ENCODE measurements around the gene HRG.
"Not testable (repeated sequence)": the region's sequence is repeated elsewhere in the genome, so short reads cannot be mapped to it uniquely, and the experiment has no call there.

The HRG gene

GRCh38 chr3:186700267-186700666, 34.5 kb downstream of the HRG start:
- no peak for DNase-seq (ENCODE audit: low read depth)
- no peak for TF ChIP-seq CTCF (IDR thresholded peaks at IDR 0.05; ENCODE audit: control insufficient read depth, extremely low read depth, insufficient read depth)
- no peak overlapping the region for H3K4me3 ChIP-seq (ENCODE audit: low read depth, low read length)

- not testable (repeated sequence) for H3K4me3 ChIP-seq (ENCODE audit: low read depth, low read length); DNase-seq (ENCODE audit: low read depth)
Measured at GRCh38 chr3:186702451-186702850, 36.6 kb downstream of the HRG start.

GRCh38 chr3:186705882-186706780, 40.3 kb downstream of the HRG start:
- DNase-seq (ENCODE audit: low read depth), result no peak
- H3K4me3 ChIP-seq (ENCODE audit: low read depth, low read length), result no peak overlapping the region
- TF ChIP-seq CTCF (IDR thresholded peaks at IDR 0.05; ENCODE audit: control insufficient read depth, extremely low read depth, insufficient read depth), result no peak

GRCh38 chr3:186708983-186709679, 43.3 kb downstream of the HRG start:
- TF ChIP-seq CTCF (IDR thresholded peaks at IDR 0.05; ENCODE audit: control insufficient read depth, extremely low read depth, insufficient read depth), result no peak
- no peak for DNase-seq (ENCODE audit: low read depth)
- no peak overlapping the region for H3K4me3 ChIP-seq (ENCODE audit: low read depth, low read length)

- not testable (repeated sequence) for H3K4me3 ChIP-seq (ENCODE audit: low read depth, low read length); DNase-seq (ENCODE audit: low read depth)
Measured at GRCh38 chr3:186710694-186711093, 44.9 kb downstream of the HRG start.

- no peak overlapping the region for H3K4me3 ChIP-seq (ENCODE audit: low read depth, low read length)
- TF ChIP-seq CTCF (IDR thresholded peaks at IDR 0.05; ENCODE audit: control insufficient read depth, extremely low read depth, insufficient read depth), result no peak
- no peak for DNase-seq (ENCODE audit: low read depth)
Measured at GRCh38 chr3:186713499-186713898, 47.7 kb downstream of the HRG start.

GRCh38 chr3:186717039-186717457, 51.2 kb downstream of the HRG start, which contains the start of gene KNG1:
KNG1 (plus strand) TSS chr3:186717359; CDS start chr3:186717543, 184 bp downstream.
- H3K4me3 ChIP-seq (ENCODE audit: low read depth, low read length), result no peak within 1 kb of the TSS
- peak; percentile 10 for DNase-seq (ENCODE audit: low read depth)
- no peak for TF ChIP-seq CTCF (IDR thresholded peaks at IDR 0.05; ENCODE audit: control insufficient read depth, extremely low read depth, insufficient read depth)

All from LNCaP clone FGC (cell line).